Kidney epithelial cell (primary cell): Measurements from ENCODE around the gene PKD1. TPM values are rescaled to one million over a fixed set of nuclear protein-coding genes. Genes with fewer than 3 reads are reported as not detected.

Experiments used
- DNase-seq: peaks from one replicate; pipeline ENCODE4 v3.0.0-alpha.2; 2010; ENCODE audit warnings: low read depth
- H3K27me3 ChIP-seq: 2 replicates; pipeline ENCODE4 v1.6.0; 2011; ENCODE audit warnings: low read length; ENCODE audit not compliant: control insufficient read depth, insufficient read depth
- H3K36me3 ChIP-seq: 2 replicates; pipeline ENCODE4 v1.5.1; 2011; ENCODE audit warnings: low read length; ENCODE audit not compliant: control insufficient read depth, insufficient read depth
- H3K4me3 ChIP-seq: 2 replicates; pipeline ENCODE4 v1.5.1; 2011; ENCODE audit warnings: low read depth, mild to moderate bottlenecking, control low read depth, low read length
- CTCF ChIP-seq: IDR thresholded peaks from 2 replicates; pipeline ENCODE4 v1.5.1; 2011; ENCODE audit warnings: mild to moderate bottlenecking, moderate library complexity, low read length, control low read depth, inconsistent platforms; ENCODE audit not compliant: insufficient read depth, poor library complexity, severe bottlenecking
- total RNA-seq: library from RNA; depleted of rRNA; stranded (reverse); fragments of >200 nt; gene quantifications from 2 replicates; pipeline ENCODE4 v1.2.3, GENCODE V29; 2015

PKD1 gene
- total RNA-seq, 1 donor from 2014 or later, result 85.6 TPM

DNA sequence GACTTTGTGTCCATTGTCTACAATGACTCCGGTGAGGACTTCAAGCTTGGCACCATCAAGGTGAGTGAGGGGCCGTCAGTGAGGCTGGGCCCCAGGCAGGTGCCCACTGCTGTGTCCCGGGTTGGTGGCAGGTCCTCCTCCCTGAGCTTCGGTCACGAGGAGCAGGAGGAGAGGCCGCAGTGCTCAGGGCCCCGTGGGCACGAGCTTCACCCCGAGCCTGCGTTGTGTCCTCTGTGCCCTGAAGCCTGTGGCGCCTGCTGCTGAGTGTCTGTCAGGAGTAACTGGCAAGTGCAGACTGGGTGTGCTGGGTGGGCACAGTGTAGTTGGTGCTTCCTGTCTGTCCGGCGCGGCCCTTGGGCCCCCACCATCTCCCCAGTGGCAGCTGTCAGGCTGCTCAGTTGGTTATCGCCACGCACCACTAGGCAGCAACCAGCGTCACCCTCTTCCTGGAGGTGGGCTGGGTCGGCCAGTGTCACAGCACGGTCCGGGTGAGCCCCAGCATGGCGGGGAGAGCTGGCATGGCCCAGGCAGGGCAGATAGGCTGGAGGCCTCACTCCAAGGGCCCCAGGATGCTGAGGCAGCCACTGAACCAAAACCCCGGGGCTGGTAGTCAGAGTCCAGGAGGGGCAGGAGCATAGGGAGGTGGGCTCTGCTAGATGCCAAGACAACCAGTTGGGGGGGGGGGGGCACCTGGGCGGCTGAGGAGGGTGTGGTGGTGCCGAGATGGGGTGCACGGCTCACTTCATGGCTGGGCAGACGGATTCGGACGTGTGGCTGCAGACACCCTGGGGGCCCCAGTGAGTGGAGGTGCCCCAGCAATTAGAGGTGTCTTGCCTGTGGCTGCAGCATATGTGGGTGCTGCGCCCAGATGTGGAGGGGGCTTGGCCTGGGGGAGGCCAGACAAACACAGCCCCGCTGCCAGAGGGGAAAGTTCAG lies 48.6 kb downstream of the PKD1 start:
- H3K36me3 ChIP-seq, result peaks cover 5% of the 10 kb centered on the region
- H3K4me3 ChIP-seq, result no peak overlapping the region
- no peak for TF ChIP-seq CTCF
- no peak for DNase-seq
- no peaks in the 10 kb centered on the region for H3K27me3 ChIP-seq

DNA sequence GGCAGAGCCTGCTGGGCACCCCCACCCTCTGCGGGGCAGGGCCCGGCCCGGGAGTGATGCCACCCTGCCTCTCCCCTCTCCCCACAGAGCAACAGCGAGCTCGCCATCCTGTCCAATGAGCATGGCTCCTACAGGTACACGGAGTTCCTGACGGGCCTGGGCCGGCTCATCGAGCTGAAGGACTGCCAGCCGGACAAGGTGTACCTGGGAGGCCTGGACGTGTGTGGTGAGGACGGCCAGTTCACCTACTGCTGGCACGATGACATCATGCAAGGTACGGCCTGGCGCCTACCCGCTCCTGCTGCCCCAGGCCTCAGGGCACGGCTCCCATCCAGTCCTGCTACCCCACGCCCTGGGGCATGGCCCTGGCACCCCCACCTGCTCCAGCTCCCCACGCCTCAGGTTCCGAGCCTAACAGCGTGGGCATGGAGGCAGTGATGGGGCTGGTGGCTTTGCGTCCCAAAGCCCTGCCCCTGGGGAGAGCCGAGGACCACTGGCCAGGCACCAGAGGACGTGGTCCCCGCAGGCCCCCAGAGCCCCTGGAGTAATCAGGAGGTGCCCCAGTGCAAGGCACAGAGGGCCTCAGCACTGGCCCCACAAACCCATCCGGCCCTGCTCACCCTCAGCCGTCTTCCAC lies 49.5 kb downstream of the PKD1 start:
- no peak overlapping the region for H3K4me3 ChIP-seq
- DNase-seq, result no peak
- TF ChIP-seq CTCF, result no peak
- no peaks in the 10 kb centered on the region for H3K27me3 ChIP-seq
- H3K36me3 ChIP-seq, result peaks cover 5% of the 10 kb centered on the region

GRCh38 chr16:2085669-2086068 lies 50.0 kb downstream of the PKD1 start:
- peaks cover 5% of the 10 kb centered on the region for H3K36me3 ChIP-seq
- DNase-seq, result no peak
- no peak for TF ChIP-seq CTCF

DNA sequence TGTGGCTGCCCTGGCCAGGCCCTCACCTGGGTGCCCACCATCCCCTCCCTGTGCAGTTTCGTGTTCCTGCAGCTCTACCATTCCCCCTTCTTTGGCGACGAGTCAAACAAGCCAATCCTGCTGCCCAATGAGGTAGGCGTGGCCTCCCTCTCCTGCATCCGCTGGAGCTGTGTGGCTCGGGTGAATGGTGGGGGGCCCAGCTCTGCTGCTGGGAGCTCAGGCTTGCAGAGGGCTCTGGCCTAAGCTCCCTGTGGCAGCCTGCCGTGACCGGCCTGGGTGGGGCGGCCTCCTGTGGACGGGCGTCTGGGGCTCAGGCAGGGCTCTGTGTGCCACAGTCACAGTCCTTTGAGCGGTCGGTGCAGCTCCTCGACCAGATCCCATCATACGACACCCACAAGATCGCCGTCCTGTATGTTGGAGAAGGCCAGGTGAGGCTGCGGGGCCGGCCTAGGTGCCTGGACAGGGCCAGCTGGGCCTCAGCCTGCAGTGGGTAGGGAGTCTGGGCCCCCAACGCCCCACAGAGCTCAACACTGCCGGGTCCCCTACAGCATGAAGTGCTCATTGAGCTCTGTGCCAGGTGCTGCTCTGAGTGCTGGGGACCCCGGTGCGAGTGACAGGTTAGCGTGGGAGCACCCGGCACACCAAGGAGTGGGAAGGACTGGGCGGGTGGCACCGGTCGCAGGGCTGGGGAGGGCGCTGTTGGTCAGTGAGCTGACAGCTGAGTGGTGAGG lies 50.6 kb downstream of the PKD1 start:
- DNase-seq, result no peak
- Histone ChIP-seq H3K4me3 (no peak overlapping the region), H3K27me3 (no peaks in the 10 kb centered on the region), H3K36me3 (peaks cover 5% of the 10 kb centered on the region)
- no peak for TF ChIP-seq CTCF

More at GRCh38 chr16:2085669-2086068, 50.0 kb downstream of the PKD1 start:
- no peak overlapping the region for H3K4me3 ChIP-seq
- no peaks in the 10 kb centered on the region for H3K27me3 ChIP-seq

DNA sequence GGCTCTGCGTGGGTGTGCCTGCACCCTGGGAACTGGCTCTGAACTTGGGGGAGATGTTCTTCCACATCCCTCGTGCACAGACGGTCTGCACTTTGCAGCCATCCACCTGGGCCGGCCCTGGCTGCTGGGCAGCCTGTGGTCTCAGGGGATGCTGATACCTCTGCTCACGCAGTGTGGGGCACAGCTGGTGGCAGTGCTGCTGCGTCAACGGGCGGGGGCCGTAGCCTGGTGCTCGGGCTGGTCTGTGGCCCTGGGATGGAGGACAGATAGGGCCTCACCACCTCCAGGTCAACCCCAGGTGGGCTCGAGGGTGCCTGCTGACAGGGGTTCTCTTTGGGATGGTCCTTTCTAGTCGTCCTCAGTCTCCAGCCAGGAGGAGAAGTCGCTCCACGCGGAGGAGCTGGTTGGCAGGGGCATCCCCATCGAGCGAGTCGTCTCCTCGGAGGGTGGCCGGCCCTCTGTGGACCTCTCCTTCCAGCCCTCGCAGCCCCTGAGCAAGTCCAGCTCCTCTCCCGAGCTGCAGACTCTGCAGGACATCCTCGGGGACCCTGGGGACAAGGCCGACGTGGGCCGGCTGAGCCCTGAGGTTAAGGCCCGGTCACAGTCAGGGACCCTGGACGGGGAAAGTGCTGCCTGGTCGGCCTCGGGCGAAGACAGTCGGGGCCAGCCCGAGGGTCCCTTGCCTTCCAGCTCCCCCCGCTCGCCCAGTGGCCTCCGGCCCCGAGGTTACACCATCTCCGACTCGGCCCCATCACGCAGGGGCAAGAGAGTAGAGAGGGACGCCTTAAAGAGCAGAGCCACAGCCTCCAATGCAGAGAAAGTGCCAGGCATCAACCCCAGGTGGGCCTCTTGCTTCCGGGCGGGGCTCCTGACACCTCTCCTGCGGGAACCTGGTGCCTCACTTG lies 51.6 kb downstream of the PKD1 start:
- DNase-seq, result no peak
- Histone ChIP-seq H3K4me3 (no peak overlapping the region), H3K36me3 (peaks cover 5% of the 10 kb centered on the region), H3K27me3 (no peaks in the 10 kb centered on the region)
- no peak for TF ChIP-seq CTCF
